ENCODE data around the gene DCXR. TPM values are rescaled to one million over a fixed set of nuclear protein-coding genes. Genes with fewer than 3 reads are reported as not detected.

The DCXR gene
- total RNA-seq, 1 experiment from 2014 or later: 140 TPM

DNA sequence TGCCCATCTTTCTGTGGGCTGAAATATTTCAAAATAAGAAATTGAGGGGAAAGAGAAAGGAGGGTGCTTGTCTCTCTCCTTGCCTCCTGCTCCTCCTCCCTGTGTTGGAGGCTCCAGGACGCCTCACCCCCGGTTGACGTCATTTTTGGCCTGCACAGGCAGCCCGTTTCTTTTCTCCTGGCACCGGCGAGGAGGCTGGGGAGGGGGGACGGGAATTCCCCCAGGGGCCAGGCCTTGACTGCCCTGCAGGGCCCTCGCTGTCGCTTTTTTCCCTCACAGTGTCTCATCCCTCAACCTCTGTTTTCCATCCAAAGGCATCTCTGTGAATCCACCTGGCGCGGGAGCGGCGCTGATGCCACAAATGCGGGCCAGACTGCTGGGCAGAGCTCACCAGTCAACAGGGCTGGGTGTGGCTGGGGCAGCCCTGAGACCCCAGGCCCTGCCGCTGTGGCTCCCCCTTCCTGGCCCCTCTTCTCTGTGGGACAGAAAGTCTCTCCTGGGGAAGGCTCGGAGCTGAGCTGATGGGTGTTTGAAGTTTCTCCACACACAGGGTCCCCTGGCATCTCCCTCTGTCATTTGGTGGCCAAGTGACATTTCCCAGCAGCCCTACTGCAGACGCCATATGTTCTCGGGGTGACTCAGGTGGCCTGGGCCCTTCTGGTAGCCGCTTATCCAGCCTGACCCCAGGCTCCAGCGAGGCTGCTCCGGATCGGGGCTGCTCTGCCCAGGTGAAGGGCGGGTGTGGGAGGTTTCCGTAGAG, 30.8 kb downstream of the DCXR start:
- Histone ChIP-seq H3K36me3 (ENCODE audit: insufficient read depth, low read length, poor library complexity, severe bottlenecking) (no peaks in the 10 kb centered on the region), H3K27me3 (replicated peaks; ENCODE audit: insufficient read depth, low read depth, low read length, poor library complexity) (no peaks in the 10 kb centered on the region), H3K4me3 (ENCODE audit: low read depth, low read length, poor library complexity, severe bottlenecking) (no peak overlapping the region), H3K4me1 (ENCODE audit: insufficient read depth, low read length, poor library complexity, severe bottlenecking) (peaks cover 9% of the 10 kb centered on the region), H3K27ac (ENCODE audit: low read depth, low read length, poor library complexity, severe bottlenecking) (no peak overlapping the region), H3K9me3 (ENCODE audit: low read depth, low read length, poor library complexity, severe bottlenecking) (no peaks in the 10 kb centered on the region)
- no peak for DNase-seq (ENCODE audit: low spot score)
- ChIA-PET CTCF (no interaction called here), POLR2A (ENCODE audit: low non-redundant PET) (no interaction called here)
- TF ChIP-seq, protein P1, sequence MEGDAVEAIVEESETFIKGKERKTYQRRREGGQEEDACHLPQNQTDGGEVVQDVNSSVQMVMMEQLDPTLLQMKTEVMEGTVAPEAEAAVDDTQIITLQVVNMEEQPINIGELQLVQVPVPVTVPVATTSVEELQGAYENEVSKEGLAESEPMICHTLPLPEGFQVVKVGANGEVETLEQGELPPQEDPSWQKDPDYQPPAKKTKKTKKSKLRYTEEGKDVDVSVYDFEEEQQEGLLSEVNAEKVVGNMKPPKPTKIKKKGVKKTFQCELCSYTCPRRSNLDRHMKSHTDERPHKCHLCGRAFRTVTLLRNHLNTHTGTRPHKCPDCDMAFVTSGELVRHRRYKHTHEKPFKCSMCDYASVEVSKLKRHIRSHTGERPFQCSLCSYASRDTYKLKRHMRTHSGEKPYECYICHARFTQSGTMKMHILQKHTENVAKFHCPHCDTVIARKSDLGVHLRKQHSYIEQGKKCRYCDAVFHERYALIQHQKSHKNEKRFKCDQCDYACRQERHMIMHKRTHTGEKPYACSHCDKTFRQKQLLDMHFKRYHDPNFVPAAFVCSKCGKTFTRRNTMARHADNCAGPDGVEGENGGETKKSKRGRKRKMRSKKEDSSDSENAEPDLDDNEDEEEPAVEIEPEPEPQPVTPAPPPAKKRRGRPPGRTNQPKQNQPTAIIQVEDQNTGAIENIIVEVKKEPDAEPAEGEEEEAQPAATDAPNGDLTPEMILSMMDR (conservative IDR thresholded peaks at IDR 0.05; ENCODE audit: low read depth, low read length): no peak
- no peak for TF ChIP-seq EZH2 (IDR thresholded peaks at IDR 0.05; ENCODE audit: borderline replicate concordance, low read depth, low read length, poor library complexity, severe bottlenecking)
- intact Hi-C loops (cut with micrococcal nuclease; ENCODE audit: unreplicated experiment): no loop called here
- BruUV-seq (replicated peaks): no TSS peak

DNA sequence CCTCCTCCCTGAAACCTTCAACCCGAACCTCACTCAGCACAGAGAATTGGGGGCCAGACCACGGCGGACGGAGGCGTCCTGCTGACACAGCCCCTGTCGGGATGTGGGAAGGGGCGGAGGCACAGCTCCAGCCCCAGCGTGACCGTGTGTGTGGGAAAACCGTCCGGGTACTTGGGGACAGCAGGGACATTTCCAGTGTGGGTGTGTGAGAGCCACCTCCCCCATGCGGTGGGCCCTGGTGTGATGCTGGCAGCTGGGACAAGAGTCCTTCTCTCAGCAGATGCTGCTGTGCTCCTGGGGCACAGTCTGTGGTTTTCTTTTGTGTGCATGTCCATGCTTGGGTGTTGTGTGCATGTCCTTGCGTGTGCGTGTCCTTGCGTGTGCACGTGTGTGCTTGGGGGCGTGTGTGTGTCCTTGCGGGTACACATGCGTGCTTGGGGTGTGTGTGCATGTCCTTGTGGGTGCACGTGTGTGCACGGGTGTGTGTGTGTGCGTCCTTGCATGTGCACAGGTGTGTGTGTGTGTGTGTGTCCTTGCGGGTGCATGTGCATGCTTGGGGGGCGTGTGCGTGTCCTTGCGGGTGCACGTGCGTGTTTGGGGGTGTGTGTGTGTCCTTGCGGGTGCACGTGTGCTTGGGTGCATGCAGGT, 31.7 kb downstream of the DCXR start:
- DNase-seq (ENCODE audit: low spot score): no peak
- no peaks in the 10 kb centered on the region for H3K36me3 ChIP-seq (ENCODE audit: insufficient read depth, low read length, poor library complexity, severe bottlenecking)
- H3K27ac ChIP-seq (ENCODE audit: low read depth, low read length, poor library complexity, severe bottlenecking): no peak overlapping the region
- no peaks in the 10 kb centered on the region for H3K27me3 ChIP-seq (replicated peaks; ENCODE audit: insufficient read depth, low read depth, low read length, poor library complexity)
- peaks cover 9% of the 10 kb centered on the region for H3K4me1 ChIP-seq (ENCODE audit: insufficient read depth, low read length, poor library complexity, severe bottlenecking)
- H3K4me3 ChIP-seq (ENCODE audit: low read depth, low read length, poor library complexity, severe bottlenecking): no peak overlapping the region
- BruUV-seq (replicated peaks): no TSS peak
- ChIA-PET POLR2A (ENCODE audit: low non-redundant PET) (no interaction called here), CTCF (no interaction called here)
- no peaks in the 10 kb centered on the region for H3K9me3 ChIP-seq (ENCODE audit: low read depth, low read length, poor library complexity, severe bottlenecking)
- intact Hi-C loops (cut with micrococcal nuclease; ENCODE audit: unreplicated experiment): no loop called here
- no peak for TF ChIP-seq EZH2 (IDR thresholded peaks at IDR 0.05; ENCODE audit: borderline replicate concordance, low read depth, low read length, poor library complexity, severe bottlenecking)
- TF ChIP-seq, protein P1 (conservative IDR thresholded peaks at IDR 0.05; ENCODE audit: low read depth, low read length): no peak

DNA sequence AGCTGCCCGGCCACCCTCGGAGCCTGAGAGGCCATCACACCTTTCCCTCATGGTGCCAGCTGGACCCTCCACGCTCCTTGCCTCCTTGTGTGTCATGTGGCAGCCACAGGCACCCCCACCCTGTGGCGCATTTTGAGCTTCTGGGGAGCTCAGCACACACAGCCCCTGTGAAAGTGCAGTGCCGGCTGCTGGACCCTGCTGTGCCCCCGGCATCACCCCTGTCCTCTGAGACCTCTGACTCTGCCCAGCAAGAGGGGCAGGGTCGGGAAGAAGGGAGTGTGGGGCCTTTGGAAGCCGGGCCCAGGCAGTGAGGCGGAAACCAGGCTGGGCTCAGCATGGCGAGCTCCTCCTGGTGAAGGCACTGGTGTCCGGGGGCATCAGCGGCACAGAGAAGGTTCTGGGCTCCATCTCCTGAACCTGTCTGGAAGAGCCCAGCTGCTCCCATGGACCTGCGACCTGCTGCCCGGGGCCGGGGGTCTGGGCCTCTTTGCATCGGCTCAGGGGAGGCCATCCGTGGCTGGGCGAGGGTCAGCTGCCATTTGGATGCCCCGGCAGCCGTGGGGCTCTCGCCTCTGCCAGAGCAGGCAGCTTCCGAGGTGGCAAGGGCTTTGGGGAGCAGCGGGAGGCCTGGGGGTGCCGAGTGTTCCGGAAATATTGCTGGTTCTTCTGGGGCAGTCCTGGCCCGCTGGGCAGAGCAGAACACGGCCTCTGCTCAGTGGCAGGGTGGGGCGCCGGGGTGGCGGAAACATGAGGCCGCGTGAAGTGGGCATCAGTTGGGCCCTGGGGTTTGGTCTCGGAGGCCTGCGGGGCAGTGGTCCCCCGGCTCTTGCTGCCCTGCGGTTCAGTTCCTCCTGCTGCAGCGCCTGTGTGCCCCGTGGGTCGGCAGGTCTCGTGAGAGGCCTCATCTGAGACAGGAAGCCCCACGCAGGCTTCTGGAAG, 32.7 kb downstream of the DCXR start:
- POLR2A ChIA-PET (ENCODE audit: low non-redundant PET): no interaction called here
- no TSS peak for BruUV-seq (replicated peaks)
- intact Hi-C loops (cut with micrococcal nuclease; ENCODE audit: unreplicated experiment): no loop called here
- Histone ChIP-seq H3K36me3 (ENCODE audit: insufficient read depth, low read length, poor library complexity, severe bottlenecking) (no peaks in the 10 kb centered on the region), H3K9me3 (ENCODE audit: low read depth, low read length, poor library complexity, severe bottlenecking) (no peaks in the 10 kb centered on the region), H3K4me1 (ENCODE audit: insufficient read depth, low read length, poor library complexity, severe bottlenecking) (peaks cover 9% of the 10 kb centered on the region), H3K27ac (ENCODE audit: low read depth, low read length, poor library complexity, severe bottlenecking) (no peak overlapping the region), H3K4me3 (ENCODE audit: low read depth, low read length, poor library complexity, severe bottlenecking) (no peak overlapping the region), H3K27me3 (replicated peaks; ENCODE audit: insufficient read depth, low read depth, low read length, poor library complexity) (no peaks in the 10 kb centered on the region)
- TF ChIP-seq, protein P1 (conservative IDR thresholded peaks at IDR 0.05; ENCODE audit: low read depth, low read length): no peak
- TF ChIP-seq EZH2 (IDR thresholded peaks at IDR 0.05; ENCODE audit: borderline replicate concordance, low read depth, low read length, poor library complexity, severe bottlenecking): no peak
- CTCF ChIA-PET: interaction anchor here (0.5 kb wide), 1 partner anchor 49 kb away, joined by 7 read pairs; no protein-coding TSS in a partner anchor
- DNase-seq (ENCODE audit: low spot score): no peak

All from A673 (cell line).